Pancreas (tissue), 10 donors: ENCODE measurements around the gene MDFIC. TPM values are rescaled to one million over a fixed set of nuclear protein-coding genes. Genes with fewer than 3 reads are reported as not detected.

Source experiments
- ATAC-seq, 4 donors: fragments of 200-7000 bp; cut with Tn5 transposase; one replicate each; pipeline versions ENCODE4 v1.8.0 to v1.9.1; 2020; ENCODE audit warnings: mild to moderate bottlenecking in 4 of 4, moderate library complexity in 4 of 4
- DNase-seq, 6 donors: peaks; one replicate each; pipeline ENCODE4 v3.0.0-alpha.2; 2020
- FAIRE-seq: peaks from 2 replicates; lab custom pipeline; 2012; peaks lifted over from hg19 to GRCh38; lab: Jason Lieb, UNC
- H3K27ac ChIP-seq, 4 donors: fragments of 200-600 bp; sonication (generic); 1 replicate in 3 of 4; 2 replicates in 1 of 4; pipeline versions ENCODE4 v1.5.0 to v1.8.0; 2020
- H3K27me3 ChIP-seq, 4 donors: fragments of 200-600 bp; one replicate each; pipeline ENCODE4 v1.8.0; 2021
- H3K36me3 ChIP-seq, 3 donors: fragments of 200-600 bp; sonication (generic) in 1 of 3; one replicate each; pipeline versions ENCODE4 v1.5.0 to v1.8.0; 2020 to 2021
- H3K4me1 ChIP-seq, 3 donors: fragments of 200-600 bp; one replicate each; pipeline ENCODE4 v1.8.0; 2021
- H3K4me3 ChIP-seq, 4 donors: fragments of 200-600 bp; sonication (generic) in 2 of 4; one replicate each; pipeline versions ENCODE4 v1.5.0 to v1.8.0; 2020 to 2021
- H3K9me3 ChIP-seq, 4 donors: fragments of 200-600 bp; one replicate each; pipeline ENCODE4 v1.8.0; 2021
- CTCF ChIP-seq, 4 donors: fragments of 200-600 bp; sonication (generic) in 3 of 4; IDR thresholded peaks; one replicate each; pipeline versions ENCODE4 v1.5.0 to v1.8.0; 2021; ENCODE audit warnings: antibody characterized with exemption in 4 of 4
- WGBS, 2 donors: extraction: QIAGEN DNeasy Blood & Tissue Kit; methylation state at CpG; one replicate each; pipeline ENCODE4 v1.1.7; 2013; 5-methylcytosine and 5-hydroxymethylcytosine counted together
- intact Hi-C, 3 donors: fragments of 100-400 bp; cut with DNase I; formaldehyde crosslinking; loops; one replicate each; pipeline versions ENCODE4 v1.11.1 to v1.14.2; 2022
- polyA plus RNA-seq, 2 donors: library from polyadenylated mRNA; stranded (reverse); fragments of 200-250 nt; gene quantifications; one replicate each; pipeline ENCODE4 v1.2.3, GENCODE V29; 2013
- total RNA-seq, 6 donors: library from RNA; stranded (reverse); fragmentation: NEBNext Ultra II Directional in 4 of 6; extraction: Animal tissue kit (Norgen Biotek cat#: 25700) in 4 of 6; gene quantifications; one replicate each; pipeline versions ENCODE4 v1.2.1 to v1.2.4, GENCODE V29; 2021 to 2023
- donor health status: healthy with polysubstance abuse.
- donor health status: DM: no; HTN: no; CAD: no; lungs with moderate emphysema.
- donor health status: DM: no; HTN: no; CAD: no.
- donor health status: control.
- donor health status: control.
- donor health status: Bipolar disorder and iron deficiency.
- donor health status: DM: yes; HTN: yes; CAD: no.
- donor health status: DM: no; HTN: no; CAD: no.
- donor health status: DM: no; HTN: no; CAD: no.
- donor health status: DM: yes; HTN: yes; CAD: no.

Gene MDFIC
- total and polyA plus RNA-seq, 8 donors = 3.1 to 12.3 (median 4.8) TPM

- 76 to 82% methylated on average over 8 of the region's 8 CpGs for WGBS, 2 donors
- intact Hi-C loops = no loop called here
- FAIRE-seq (no peak), ATAC-seq (peak in 3 of 4 donors; percentile 69 to 76 (median 73)), DNase-seq (peak in 4 of 6 donors; percentile 8 to 44 (median 22))
- Histone ChIP-seq H3K27ac (no peak overlapping the region), H3K27me3 (no peaks in the 10 kb centered on the region), H3K4me1 (peaks cover 0 to 10% (median 0%) of the 10 kb centered on the region in 3 donors), H3K36me3 (no peaks in the 10 kb centered on the region), H3K9me3 (no peaks in the 10 kb centered on the region), H3K4me3 (no peak overlapping the region)
- no peak for TF ChIP-seq CTCF (IDR thresholded peaks at IDR 0.05)
These were observed 86.7 kb downstream of the MDFIC start for GRCh38 chr7:115008465-115009114.

GRCh38 chr7:115009139-115009538 is 87.2 kb downstream of the MDFIC start:
- DNase-seq (no peak), ATAC-seq (peak in 2 of 4 donors; percentile 23 to 53), FAIRE-seq (no peak)
- intact Hi-C loops = no loop called here
- WGBS, 2 donors = 22 to 29% methylated on average over 3 of the region's 3 CpGs
- H3K4me3 ChIP-seq = no peak overlapping the region
- no peaks in the 10 kb centered on the region for H3K9me3 ChIP-seq
- TF ChIP-seq CTCF (IDR thresholded peaks at IDR 0.05) = no peak
- no peaks in the 10 kb centered on the region for H3K27me3 ChIP-seq
- no peak overlapping the region for H3K27ac ChIP-seq
- H3K36me3 ChIP-seq = no peaks in the 10 kb centered on the region
- H3K4me1 ChIP-seq = peaks cover 0 to 10% (median 0%) of the 10 kb centered on the region in 3 donors

GRCh38 chr7:115009736-115010440 is 88.0 kb downstream of the MDFIC start:
- DNase-seq (peak in 1 of 6 donors; percentile 17), FAIRE-seq (no peak), ATAC-seq (peak in 3 of 4 donors; percentile 24 to 43 (median 25))
- Histone ChIP-seq H3K4me1 (peaks cover 0 to 10% (median 0%) of the 10 kb centered on the region in 3 donors), H3K36me3 (no peaks in the 10 kb centered on the region), H3K27me3 (no peaks in the 10 kb centered on the region), H3K4me3 (no peak overlapping the region), H3K9me3 (no peaks in the 10 kb centered on the region), H3K27ac (no peak overlapping the region)
- intact Hi-C loops = no loop called here
- 81 to 97% methylated on average over 1 of the region's 1 CpG for WGBS, 2 donors
- no peak for TF ChIP-seq CTCF (IDR thresholded peaks at IDR 0.05)

- H3K4me1 ChIP-seq = peaks cover 0 to 10% (median 0%) of the 10 kb centered on the region in 3 donors
- no peak for TF ChIP-seq CTCF (IDR thresholded peaks at IDR 0.05)
- H3K36me3 ChIP-seq = no peaks in the 10 kb centered on the region
- H3K27ac ChIP-seq = no peak overlapping the region
- intact Hi-C loops = no loop called here
- DNase-seq (no peak), ATAC-seq (no peak), FAIRE-seq (no peak)
- 59 to 67% methylated on average over 1 of the region's 1 CpG for WGBS, 2 donors
- H3K4me3 ChIP-seq = no peak overlapping the region
- no peaks in the 10 kb centered on the region for H3K27me3 ChIP-seq
- H3K9me3 ChIP-seq = no peaks in the 10 kb centered on the region
These were observed 88.5 kb downstream of the MDFIC start for GRCh38 chr7:115010441-115010820.

GRCh38 chr7:115013886-115014285 is 92.0 kb downstream of the MDFIC start:
- H3K36me3 ChIP-seq = no peaks in the 10 kb centered on the region
- TF ChIP-seq CTCF (IDR thresholded peaks at IDR 0.05) = no peak

More at GRCh38 chr7:115013886-115014285, 92.0 kb downstream of the MDFIC start:
- FAIRE-seq = no peak
- Histone ChIP-seq H3K4me3 (no peak overlapping the region), H3K9me3 (no peaks in the 10 kb centered on the region), H3K4me1 (peaks cover 0 to 9% (median 0%) of the 10 kb centered on the region in 3 donors), H3K27ac (no peak overlapping the region), H3K27me3 (no peaks in the 10 kb centered on the region)
- 93 to 97% methylated on average over 3 of the region's 3 CpGs for WGBS, 2 donors
- ATAC-seq = no peak
- no peak for DNase-seq
- intact Hi-C loops = no loop called here
